ENCODE results near the gene PCCA. TPM values are rescaled to one million over a fixed set of nuclear protein-coding genes. Genes with fewer than 3 reads are reported as not detected.

Gene PCCA
- total and polyA plus RNA-seq, 2 experiments from 2014 or later = 41.9 to 46.6 TPM

DNA sequence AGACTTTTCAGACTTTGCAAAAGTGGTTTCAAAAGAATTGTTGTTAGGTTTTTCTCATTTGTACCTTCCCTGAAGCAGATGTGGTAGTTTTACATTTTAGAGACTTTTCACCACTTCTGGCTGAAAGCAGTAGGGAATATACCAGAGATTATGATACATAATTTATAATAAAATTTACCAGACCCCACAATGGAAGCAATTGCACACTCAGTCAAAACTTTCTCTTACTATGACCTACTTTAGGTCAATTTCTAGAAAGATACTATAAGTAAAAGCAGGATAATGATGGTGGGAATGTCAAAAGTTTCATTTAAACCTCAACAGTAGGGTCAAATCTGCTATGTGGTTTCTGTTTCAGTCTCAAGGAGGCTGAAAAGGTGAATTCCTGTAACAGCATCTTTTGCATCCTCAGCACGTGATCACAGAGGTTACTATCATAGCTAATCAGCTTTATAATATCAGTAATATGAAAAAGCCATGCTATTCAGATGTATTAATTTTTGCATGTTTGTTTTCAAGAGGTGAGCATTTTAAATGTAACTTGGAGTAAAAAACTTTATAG, 26.9 kb downstream of the PCCA start (continued):
- TF ChIP-seq, protein P1, sequence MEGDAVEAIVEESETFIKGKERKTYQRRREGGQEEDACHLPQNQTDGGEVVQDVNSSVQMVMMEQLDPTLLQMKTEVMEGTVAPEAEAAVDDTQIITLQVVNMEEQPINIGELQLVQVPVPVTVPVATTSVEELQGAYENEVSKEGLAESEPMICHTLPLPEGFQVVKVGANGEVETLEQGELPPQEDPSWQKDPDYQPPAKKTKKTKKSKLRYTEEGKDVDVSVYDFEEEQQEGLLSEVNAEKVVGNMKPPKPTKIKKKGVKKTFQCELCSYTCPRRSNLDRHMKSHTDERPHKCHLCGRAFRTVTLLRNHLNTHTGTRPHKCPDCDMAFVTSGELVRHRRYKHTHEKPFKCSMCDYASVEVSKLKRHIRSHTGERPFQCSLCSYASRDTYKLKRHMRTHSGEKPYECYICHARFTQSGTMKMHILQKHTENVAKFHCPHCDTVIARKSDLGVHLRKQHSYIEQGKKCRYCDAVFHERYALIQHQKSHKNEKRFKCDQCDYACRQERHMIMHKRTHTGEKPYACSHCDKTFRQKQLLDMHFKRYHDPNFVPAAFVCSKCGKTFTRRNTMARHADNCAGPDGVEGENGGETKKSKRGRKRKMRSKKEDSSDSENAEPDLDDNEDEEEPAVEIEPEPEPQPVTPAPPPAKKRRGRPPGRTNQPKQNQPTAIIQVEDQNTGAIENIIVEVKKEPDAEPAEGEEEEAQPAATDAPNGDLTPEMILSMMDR (conservative IDR thresholded peaks at IDR 0.05; ENCODE audit: low read depth in 2 of 2) = no peak
- TF ChIP-seq, protein P2, sequence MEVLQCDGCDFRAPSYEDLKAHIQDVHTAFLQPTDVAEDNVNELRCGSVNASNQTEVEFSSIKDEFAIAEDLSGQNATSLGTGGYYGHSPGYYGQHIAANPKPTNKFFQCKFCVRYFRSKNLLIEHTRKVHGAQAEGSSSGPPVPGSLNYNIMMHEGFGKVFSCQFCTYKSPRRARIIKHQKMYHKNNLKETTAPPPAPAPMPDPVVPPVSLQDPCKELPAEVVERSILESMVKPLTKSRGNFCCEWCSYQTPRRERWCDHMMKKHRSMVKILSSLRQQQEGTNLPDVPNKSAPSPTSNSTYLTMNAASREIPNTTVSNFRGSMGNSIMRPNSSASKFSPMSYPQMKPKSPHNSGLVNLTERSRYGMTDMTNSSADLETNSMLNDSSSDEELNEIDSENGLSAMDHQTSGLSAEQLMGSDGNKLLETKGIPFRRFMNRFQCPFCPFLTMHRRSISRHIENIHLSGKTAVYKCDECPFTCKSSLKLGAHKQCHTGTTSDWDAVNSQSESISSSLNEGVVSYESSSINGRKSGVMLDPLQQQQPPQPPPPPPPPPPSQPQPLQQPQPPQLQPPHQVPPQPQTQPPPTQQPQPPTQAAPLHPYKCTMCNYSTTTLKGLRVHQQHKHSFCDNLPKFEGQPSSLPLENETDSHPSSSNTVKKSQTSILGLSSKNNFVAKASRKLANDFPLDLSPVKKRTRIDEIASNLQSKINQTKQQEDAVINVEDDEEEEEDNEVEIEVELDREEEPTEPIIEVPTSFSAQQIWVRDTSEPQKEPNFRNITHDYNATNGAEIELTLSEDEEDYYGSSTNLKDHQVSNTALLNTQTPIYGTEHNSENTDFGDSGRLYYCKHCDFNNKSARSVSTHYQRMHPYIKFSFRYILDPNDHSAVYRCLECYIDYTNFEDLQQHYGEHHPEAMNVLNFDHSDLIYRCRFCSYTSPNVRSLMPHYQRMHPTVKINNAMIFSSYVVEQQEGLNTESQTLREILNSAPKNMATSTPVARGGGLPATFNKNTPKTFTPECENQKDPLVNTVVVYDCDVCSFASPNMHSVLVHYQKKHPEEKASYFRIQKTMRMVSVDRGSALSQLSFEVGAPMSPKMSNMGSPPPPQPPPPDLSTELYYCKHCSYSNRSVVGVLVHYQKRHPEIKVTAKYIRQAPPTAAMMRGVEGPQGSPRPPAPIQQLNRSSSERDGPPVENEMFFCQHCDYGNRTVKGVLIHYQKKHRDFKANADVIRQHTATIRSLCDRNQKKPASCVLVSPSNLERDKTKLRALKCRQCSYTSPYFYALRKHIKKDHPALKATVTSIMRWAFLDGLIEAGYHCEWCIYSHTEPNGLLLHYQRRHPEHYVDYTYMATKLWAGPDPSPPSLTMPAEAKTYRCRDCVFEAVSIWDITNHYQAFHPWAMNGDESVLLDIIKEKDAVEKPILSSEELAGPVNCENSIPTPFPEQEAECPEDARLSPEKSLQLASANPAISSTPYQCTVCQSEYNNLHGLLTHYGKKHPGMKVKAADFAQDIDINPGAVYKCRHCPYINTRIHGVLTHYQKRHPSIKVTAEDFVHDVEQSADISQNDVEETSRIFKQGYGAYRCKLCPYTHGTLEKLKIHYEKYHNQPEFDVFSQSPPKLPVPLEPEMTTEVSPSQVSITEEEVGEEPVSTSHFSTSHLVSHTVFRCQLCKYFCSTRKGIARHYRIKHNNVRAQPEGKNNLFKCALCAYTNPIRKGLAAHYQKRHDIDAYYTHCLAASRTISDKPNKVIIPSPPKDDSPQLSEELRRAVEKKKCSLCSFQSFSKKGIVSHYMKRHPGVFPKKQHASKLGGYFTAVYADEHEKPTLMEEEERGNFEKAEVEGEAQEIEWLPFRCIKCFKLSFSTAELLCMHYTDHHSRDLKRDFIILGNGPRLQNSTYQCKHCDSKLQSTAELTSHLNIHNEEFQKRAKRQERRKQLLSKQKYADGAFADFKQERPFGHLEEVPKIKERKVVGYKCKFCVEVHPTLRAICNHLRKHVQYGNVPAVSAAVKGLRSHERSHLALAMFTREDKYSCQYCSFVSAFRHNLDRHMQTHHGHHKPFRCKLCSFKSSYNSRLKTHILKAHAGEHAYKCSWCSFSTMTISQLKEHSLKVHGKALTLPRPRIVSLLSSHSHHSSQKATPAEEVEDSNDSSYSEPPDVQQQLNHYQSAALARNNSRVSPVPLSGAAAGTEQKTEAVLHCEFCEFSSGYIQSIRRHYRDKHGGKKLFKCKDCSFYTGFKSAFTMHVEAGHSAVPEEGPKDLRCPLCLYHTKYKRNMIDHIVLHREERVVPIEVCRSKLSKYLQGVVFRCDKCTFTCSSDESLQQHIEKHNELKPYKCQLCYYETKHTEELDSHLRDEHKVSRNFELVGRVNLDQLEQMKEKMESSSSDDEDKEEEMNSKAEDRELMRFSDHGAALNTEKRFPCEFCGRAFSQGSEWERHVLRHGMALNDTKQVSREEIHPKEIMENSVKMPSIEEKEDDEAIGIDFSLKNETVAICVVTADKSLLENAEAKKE (CRISPR knock-in tag; IDR thresholded peaks at IDR 0.05) = no peak

DNA sequence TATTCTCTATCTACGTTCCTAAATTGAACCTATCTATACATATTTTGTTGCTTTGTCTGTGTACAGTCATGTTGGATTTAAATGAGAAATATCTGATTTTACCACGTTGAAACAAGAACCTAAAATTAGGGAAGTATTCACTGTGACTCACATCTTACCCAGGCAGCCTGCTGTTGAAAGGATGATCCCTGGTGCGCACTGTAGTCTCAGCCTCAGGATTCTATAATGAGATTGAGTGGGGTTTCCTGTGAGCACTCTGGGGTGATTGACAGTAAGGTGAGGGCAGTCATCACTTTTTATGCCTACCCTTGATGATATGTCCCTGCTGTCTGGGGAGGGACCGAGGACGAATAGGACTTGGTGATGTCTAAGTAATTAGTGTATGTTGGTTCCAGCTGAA, 35.4 kb downstream of the PCCA start:
- peaks cover 3% of the 10 kb centered on the region; the same call in 1 of the 2 replicates for H3K9me2 ChIP-seq (ENCODE audit: insufficient read depth)
- no peaks in the 10 kb centered on the region for H3K27me3 ChIP-seq (ENCODE audit: insufficient read depth)
- Mint-ChIP-seq H3K4me1 (peaks cover 26% of the 10 kb centered on the region), H3K36me3 (ENCODE audit: low read depth) (peaks cover 29% of the 10 kb centered on the region), H3K9me3 (0 out of 3 replicates have a peak, but pooled peaks cover 5% of the 10 kb centered on the region), H3K27me3 (ENCODE audit: insufficient read depth, low read depth, poor library complexity) (no peaks in the 10 kb centered on the region), H3K27ac (no peak overlapping the region), H3K4me3 (no peak overlapping the region)
- TF ChIP-seq STAT1 (IDR thresholded peaks at IDR 0.05; ENCODE audit: unreplicated experiment) (no peak), JUNB (IDR thresholded peaks at IDR 0.05; ENCODE audit: unreplicated experiment) (no peak)
- TF ChIP-seq, protein P3, sequence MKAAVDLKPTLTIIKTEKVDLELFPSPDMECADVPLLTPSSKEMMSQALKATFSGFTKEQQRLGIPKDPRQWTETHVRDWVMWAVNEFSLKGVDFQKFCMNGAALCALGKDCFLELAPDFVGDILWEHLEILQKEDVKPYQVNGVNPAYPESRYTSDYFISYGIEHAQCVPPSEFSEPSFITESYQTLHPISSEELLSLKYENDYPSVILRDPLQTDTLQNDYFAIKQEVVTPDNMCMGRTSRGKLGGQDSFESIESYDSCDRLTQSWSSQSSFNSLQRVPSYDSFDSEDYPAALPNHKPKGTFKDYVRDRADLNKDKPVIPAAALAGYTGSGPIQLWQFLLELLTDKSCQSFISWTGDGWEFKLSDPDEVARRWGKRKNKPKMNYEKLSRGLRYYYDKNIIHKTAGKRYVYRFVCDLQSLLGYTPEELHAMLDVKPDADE (IDR thresholded peaks at IDR 0.05) = no peak
- 0 out of 2 replicates have a peak, but pooled peaks cover 3% of the 10 kb centered on the region for H4K20me1 ChIP-seq (replicated peaks; ENCODE audit: insufficient read depth)
- no peaks in the 10 kb centered on the region for H3K36me3 ChIP-seq (ENCODE audit: insufficient read depth)
- DNase-seq (ENCODE audit: low spot score) (no peak), ATAC-seq (no peak; the same call in 2 of the 3 replicates)
- no peak overlapping the region for H3K4me2 ChIP-seq
- no peaks in the 10 kb centered on the region for H3F3A ChIP-seq (replicated peaks; ENCODE audit: low read depth)
- no peak overlapping the region for H3K4me3 ChIP-seq
- H3K4me1 ChIP-seq (ENCODE audit: insufficient read depth) = peaks cover 13% of the 10 kb centered on the region
- H3K79me2 ChIP-seq (replicated peaks; ENCODE audit: insufficient read depth) = no peaks in the 10 kb centered on the region
- no peak overlapping the region for H2AFZ ChIP-seq
- H3K27ac ChIP-seq (ENCODE audit: low read depth) = 0 out of 2 replicates have a peak overlapping the region, but pooled peaks have one; percentile 7

All from GM23338 (cell line).